Gastroesophageal sphincter (tissue), 4 donors: ENCODE results near the gene KRTAP5-8. TPM values are rescaled to one million over a fixed set of nuclear protein-coding genes. Genes with fewer than 3 reads are reported as not detected.

ENCODE experiments used
- ATAC-seq: fragments of 150-250 bp; one replicate; pipeline ENCODE4 v1.9.1; 2016; ENCODE audit warnings: mild to moderate bottlenecking, moderate library complexity
- H3K27ac ChIP-seq, 4 donors: fragments of 200-600 bp; sonication (generic) in 3 of 4; 1 replicate in 3 of 4; 2 replicates in 1 of 4; pipeline ENCODE4 v1.5.1; 2016 to 2019
- H3K27me3 ChIP-seq: fragments of 200-600 bp; sonication (generic); one replicate; pipeline ENCODE4 v1.5.1; 2019
- H3K36me3 ChIP-seq, 2 donors: fragments of 200-600 bp; sonication (generic); one replicate each; pipeline ENCODE4 v1.5.1; 2019; ENCODE audit warnings: control low read depth in 1 of 2
- H3K4me1 ChIP-seq, 3 donors: fragments of 200-600 bp; sonication (generic); 1 replicate in 2 of 3; 2 replicates in 1 of 3; pipeline ENCODE4 v1.5.1; 2016 to 2019; ENCODE audit warnings: control low read depth in 2 of 3
- H3K4me3 ChIP-seq, 2 donors: fragments of 200-600 bp; sonication (generic); one replicate each; pipeline ENCODE4 v1.5.1; 2019; ENCODE audit warnings: mild to moderate bottlenecking in 1 of 2, moderate library complexity in 1 of 2
- H3K9me3 ChIP-seq, 3 donors: fragments of 200-600 bp; sonication (generic); one replicate each; pipeline ENCODE4 v1.5.1; 2017 to 2019; ENCODE audit warnings: control low read depth in 2 of 3
- CTCF ChIP-seq, 4 experiments: fragments of 200-600 bp in 2 of 4; fragments of 450-650 bp in 2 of 4; sonication (generic) in 1 of 4; IDR thresholded peaks; one replicate each; pipeline ENCODE4 v1.5.1; 2017 to 2019; ENCODE audit warnings: antibody characterized with exemption in 4 of 4, mild to moderate bottlenecking in 2 of 4, moderate library complexity in 2 of 4
- EP300 ChIP-seq: sonication (generic); formaldehyde crosslinking; IDR thresholded peaks from one replicate; pipeline ENCODE4 v1.6.1; 2017; ENCODE audit warnings: antibody characterized with exemption, mild to moderate bottlenecking
- POLR2A ChIP-seq, 2 donors: fragments of 450-650 bp; IDR thresholded peaks; one replicate each; pipeline ENCODE4 v1.6.1; 2017; ENCODE audit warnings: antibody characterized with exemption in 2 of 2, mild to moderate bottlenecking in 2 of 2, moderate library complexity in 1 of 2
- POLR2AphosphoS5 ChIP-seq: sonication (generic); formaldehyde crosslinking; IDR thresholded peaks from one replicate; pipeline ENCODE4 v1.6.1; 2017; ENCODE audit warnings: antibody characterized with exemption
- WGBS, 2 donors: methylation state at CpG; one replicate each; pipeline ENCODE4 v1.1.5; 2018; ENCODE audit warnings: low coverage in 1 of 2; 5-methylcytosine and 5-hydroxymethylcytosine counted together
- total RNA-seq, 4 donors: library from RNA; depleted of rRNA; stranded (reverse); fragments of >200 nt; gene quantifications; one replicate each; pipeline ENCODE4 v1.1.0, GENCODE V29; 2016

KRTAP5-8 gene
- total RNA-seq, 4 donors from 2014 or later: 0.27 TPM; not detected in 3

- H3K4me1 ChIP-seq: no peaks in the 10 kb centered on the region
- peaks cover 0 to 94% of the 10 kb centered on the region in 2 donors for H3K36me3 ChIP-seq
- no peak for ATAC-seq
These were observed 46.3 kb upstream of the KRTAP5-8 start for GRCh38 chr11:71491531-71491930.

GRCh38 chr11:71491940-71492339, 45.9 kb upstream of the KRTAP5-8 start:
- Histone ChIP-seq H3K27ac (no peak overlapping the region), H3K9me3 (no peaks in the 10 kb centered on the region), H3K4me1 (no peaks in the 10 kb centered on the region), H3K27me3 (no peaks in the 10 kb centered on the region), H3K4me3 (no peak overlapping the region), H3K36me3 (peaks cover 0 to 95% of the 10 kb centered on the region in 2 donors)
- ATAC-seq: no peak
- TF ChIP-seq EP300 (no peak), CTCF (IDR thresholded peaks at IDR 0.05) (no peak)
- WGBS, 2 donors: 75 to 93% methylated on average over 3 to 6 of the region's 9 CpGs

More at GRCh38 chr11:71491531-71491930, 46.3 kb upstream of the KRTAP5-8 start:
- Histone ChIP-seq H3K27me3 (no peaks in the 10 kb centered on the region), H3K9me3 (no peaks in the 10 kb centered on the region), H3K4me3 (no peak overlapping the region), H3K27ac (no peak overlapping the region)
- TF ChIP-seq CTCF (IDR thresholded peaks at IDR 0.05) (no peak), POLR2A (IDR thresholded peaks at IDR 0.05) (no peak), POLR2AphosphoS5 (no peak)
- whole genome bisulfite sequencing, 2 donors: 100% methylated on average over 1 of the region's 19 CpGs; no CpG with 5 or more reads in 1 of the 2 donors

GRCh38 chr11:71495286-71496230, 42.3 kb upstream of the KRTAP5-8 start:
- Histone ChIP-seq H3K27me3 (no peaks in the 10 kb centered on the region), H3K9me3 (no peaks in the 10 kb centered on the region), H3K4me3 (no peak overlapping the region), H3K36me3 (peaks cover 0 to 100% of the 10 kb centered on the region in 2 donors), H3K27ac (no peak overlapping the region), H3K4me1 (no peaks in the 10 kb centered on the region)
- ATAC-seq: no peak
- 100% methylated on average over 1 to 3 of the region's 20 CpGs for WGBS, 2 donors
- no peak for TF ChIP-seq EP300
- no peak for TF ChIP-seq POLR2AphosphoS5
- TF ChIP-seq POLR2A (IDR thresholded peaks at IDR 0.05): no peak
- no peak for TF ChIP-seq CTCF (IDR thresholded peaks at IDR 0.05)

GRCh38 chr11:71496421-71496820, 41.4 kb upstream of the KRTAP5-8 start:
- Histone ChIP-seq H3K36me3 (peaks cover 0 to 100% of the 10 kb centered on the region in 2 donors), H3K4me1 (no peaks in the 10 kb centered on the region), H3K4me3 (no peak overlapping the region), H3K9me3 (no peaks in the 10 kb centered on the region), H3K27me3 (no peaks in the 10 kb centered on the region), H3K27ac (no peak overlapping the region)
- 96 to 98% methylated on average over 8 to 9 of the region's 13 CpGs for WGBS, 2 donors
- ATAC-seq: no peak
- TF ChIP-seq CTCF (IDR thresholded peaks at IDR 0.05) (no peak), POLR2AphosphoS5 (no peak), POLR2A (IDR thresholded peaks at IDR 0.05) (no peak), EP300 (no peak)

- H3K27ac ChIP-seq: no peak overlapping the region
- no peak for ATAC-seq
- 100% methylated on average over 1 of the region's 19 CpGs; no CpG with 5 or more reads in 1 of the 2 donors for WGBS, 2 donors
These were observed 39.7 kb upstream of the KRTAP5-8 start for GRCh38 chr11:71498091-71498490.

More at GRCh38 chr11:71498091-71498490, 39.7 kb upstream of the KRTAP5-8 start:
- H3K9me3 ChIP-seq: no peaks in the 10 kb centered on the region
- no peaks in the 10 kb centered on the region for H3K4me1 ChIP-seq
- H3K36me3 ChIP-seq: peaks cover 0 to 99% of the 10 kb centered on the region in 2 donors
- H3K27me3 ChIP-seq: no peaks in the 10 kb centered on the region
- H3K4me3 ChIP-seq: no peak overlapping the region
- no peak for TF ChIP-seq EP300
- TF ChIP-seq POLR2AphosphoS5: no peak
- TF ChIP-seq CTCF (IDR thresholded peaks at IDR 0.05): no peak
- no peak for TF ChIP-seq POLR2A (IDR thresholded peaks at IDR 0.05)
